ENCODE measurements around the gene CD274.

Gene CD274

DNA sequence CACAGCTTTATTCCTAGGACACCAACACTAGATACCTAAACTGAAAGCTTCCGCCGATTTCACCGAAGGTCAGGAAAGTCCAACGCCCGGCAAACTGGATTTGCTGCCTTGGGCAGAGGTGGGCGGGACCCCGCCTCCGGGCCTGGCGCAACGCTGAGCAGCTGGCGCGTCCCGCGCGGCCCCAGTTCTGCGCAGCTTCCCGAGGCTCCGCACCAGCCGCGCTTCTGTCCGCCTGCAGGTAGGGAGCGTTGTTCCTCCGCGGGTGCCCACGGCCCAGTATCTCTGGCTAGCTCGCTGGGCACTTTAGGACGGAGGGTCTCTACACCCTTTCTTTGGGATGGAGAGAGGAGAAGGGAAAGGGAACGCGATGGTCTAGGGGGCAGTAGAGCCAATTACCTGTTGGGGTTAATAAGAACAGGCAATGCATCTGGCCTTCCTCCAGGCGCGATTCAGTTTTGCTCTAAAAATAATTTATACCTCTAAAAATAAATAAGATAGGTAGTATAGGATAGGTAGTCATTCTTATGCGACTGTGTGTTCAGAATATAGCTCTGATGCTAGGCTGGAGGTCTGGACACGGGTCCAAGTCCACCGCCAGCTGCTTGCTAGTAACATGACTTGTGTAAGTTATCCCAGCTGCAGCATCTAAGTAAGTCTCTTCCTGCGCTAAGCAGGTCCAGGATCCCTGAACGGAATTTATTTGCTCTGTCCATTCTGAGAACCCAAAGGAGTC is at the start of gene CD274:
Gene CD274 (plus strand): TSS at position 184 of the 733 bp plus-strand sequence. CDS start 5,572 bp downstream, outside the sequence.
- no peaks in the 10 kb centered on the region for H3K9me3 ChIP-seq (ENCODE audit: insufficient read depth, low read length, severe bottlenecking)
- H4K20me1 ChIP-seq (ENCODE audit: insufficient read depth, low read length), result no peaks in the 10 kb centered on the region
- no peak for TF ChIP-seq EZH2 (IDR thresholded peaks at IDR 0.05; ENCODE audit: borderline replicate concordance, low read depth, low read length, severe bottlenecking)
- TF ChIP-seq, protein P1, sequence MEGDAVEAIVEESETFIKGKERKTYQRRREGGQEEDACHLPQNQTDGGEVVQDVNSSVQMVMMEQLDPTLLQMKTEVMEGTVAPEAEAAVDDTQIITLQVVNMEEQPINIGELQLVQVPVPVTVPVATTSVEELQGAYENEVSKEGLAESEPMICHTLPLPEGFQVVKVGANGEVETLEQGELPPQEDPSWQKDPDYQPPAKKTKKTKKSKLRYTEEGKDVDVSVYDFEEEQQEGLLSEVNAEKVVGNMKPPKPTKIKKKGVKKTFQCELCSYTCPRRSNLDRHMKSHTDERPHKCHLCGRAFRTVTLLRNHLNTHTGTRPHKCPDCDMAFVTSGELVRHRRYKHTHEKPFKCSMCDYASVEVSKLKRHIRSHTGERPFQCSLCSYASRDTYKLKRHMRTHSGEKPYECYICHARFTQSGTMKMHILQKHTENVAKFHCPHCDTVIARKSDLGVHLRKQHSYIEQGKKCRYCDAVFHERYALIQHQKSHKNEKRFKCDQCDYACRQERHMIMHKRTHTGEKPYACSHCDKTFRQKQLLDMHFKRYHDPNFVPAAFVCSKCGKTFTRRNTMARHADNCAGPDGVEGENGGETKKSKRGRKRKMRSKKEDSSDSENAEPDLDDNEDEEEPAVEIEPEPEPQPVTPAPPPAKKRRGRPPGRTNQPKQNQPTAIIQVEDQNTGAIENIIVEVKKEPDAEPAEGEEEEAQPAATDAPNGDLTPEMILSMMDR (IDR thresholded peaks at IDR 0.05; ENCODE audit: borderline replicate concordance, extremely low read depth, low read length, poor library complexity, severe bottlenecking), result peak; percentile 79
- H3K4me3 ChIP-seq (ENCODE audit: low read depth in 1 of 2, low read length in 2 of 2), result peak within 1 kb of the TSS; percentile 64 to 92
- H3K4me1 ChIP-seq (ENCODE audit: insufficient read depth, low read length), result peaks cover 24% of the 10 kb centered on the region
- DNase-seq (peak; percentile 77), ATAC-seq (ENCODE audit: insufficient read depth, low read depth) (peak; percentile 98)
- H3K36me3 ChIP-seq (ENCODE audit: insufficient read depth, low read length), result no peaks in the 10 kb centered on the region
- H3K4me2 ChIP-seq (ENCODE audit: insufficient read depth, low read length), result peak within 1 kb of the TSS; percentile 92
- H3K79me2 ChIP-seq (ENCODE audit: insufficient read depth, low read length), result no peaks in the 10 kb centered on the region
- peak within 1 kb of the TSS; percentile 59 for H3K9ac ChIP-seq (ENCODE audit: low read depth, low read length)
- H3K27me3 ChIP-seq (ENCODE audit: insufficient read depth, low read length, poor library complexity), result no peaks in the 10 kb centered on the region
- H2AFZ ChIP-seq (ENCODE audit: low read depth, low read length), result peak within 1 kb of the TSS; percentile 99
- peak within 1 kb of the TSS; percentile 80 for H3K27ac ChIP-seq (ENCODE audit: low read length)

DNA sequence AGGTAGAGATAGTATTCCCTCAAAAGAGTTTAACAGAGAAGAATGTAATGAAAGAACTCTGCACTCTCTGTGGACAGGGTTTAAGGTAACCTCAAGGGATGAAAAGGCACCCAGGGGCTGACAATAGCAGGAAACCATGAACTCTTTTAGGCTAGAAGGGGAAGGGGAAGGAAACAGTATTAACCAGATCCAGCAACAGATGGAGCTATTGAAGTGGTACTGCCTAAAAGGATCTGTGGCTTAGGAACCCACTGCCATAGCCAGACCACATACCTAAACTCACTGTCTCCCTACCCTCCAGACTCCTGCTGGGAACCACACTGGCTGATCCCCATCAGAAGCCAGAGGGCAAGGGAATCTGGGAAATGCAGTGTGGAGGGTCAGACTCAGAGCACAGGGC is 48.1 kb upstream of the CD274 start:
- no peaks in the 10 kb centered on the region for H3K27me3 ChIP-seq (ENCODE audit: insufficient read depth, low read length, poor library complexity)
- TF ChIP-seq, protein P1 (IDR thresholded peaks at IDR 0.05; ENCODE audit: borderline replicate concordance, extremely low read depth, low read length, poor library complexity, severe bottlenecking), result peak; percentile 33
- no peak for TF ChIP-seq EZH2 (IDR thresholded peaks at IDR 0.05; ENCODE audit: borderline replicate concordance, low read depth, low read length, severe bottlenecking)
- peaks cover 9% of the 10 kb centered on the region for H3K4me1 ChIP-seq (ENCODE audit: insufficient read depth, low read length)
- H4K20me1 ChIP-seq (ENCODE audit: insufficient read depth, low read length), result no peaks in the 10 kb centered on the region
- DNase-seq, result peak; percentile 31
- H3K9ac ChIP-seq (ENCODE audit: low read depth, low read length), result no peak overlapping the region
- no peak overlapping the region for H2AFZ ChIP-seq (ENCODE audit: low read depth, low read length)
- no peak overlapping the region for H3K27ac ChIP-seq (ENCODE audit: low read length)
- peak; percentile 97 for ATAC-seq (ENCODE audit: insufficient read depth, low read depth)
- no peak overlapping the region for H3K4me2 ChIP-seq (ENCODE audit: insufficient read depth, low read length)
- no peaks in the 10 kb centered on the region for H3K9me3 ChIP-seq (ENCODE audit: insufficient read depth, low read length, severe bottlenecking)
- H3K79me2 ChIP-seq (ENCODE audit: insufficient read depth, low read length), result no peaks in the 10 kb centered on the region
- H3K4me3 ChIP-seq (ENCODE audit: low read depth in 1 of 2, low read length in 2 of 2), result no peak overlapping the region
- no peaks in the 10 kb centered on the region for H3K36me3 ChIP-seq (ENCODE audit: insufficient read depth, low read length)

DNA sequence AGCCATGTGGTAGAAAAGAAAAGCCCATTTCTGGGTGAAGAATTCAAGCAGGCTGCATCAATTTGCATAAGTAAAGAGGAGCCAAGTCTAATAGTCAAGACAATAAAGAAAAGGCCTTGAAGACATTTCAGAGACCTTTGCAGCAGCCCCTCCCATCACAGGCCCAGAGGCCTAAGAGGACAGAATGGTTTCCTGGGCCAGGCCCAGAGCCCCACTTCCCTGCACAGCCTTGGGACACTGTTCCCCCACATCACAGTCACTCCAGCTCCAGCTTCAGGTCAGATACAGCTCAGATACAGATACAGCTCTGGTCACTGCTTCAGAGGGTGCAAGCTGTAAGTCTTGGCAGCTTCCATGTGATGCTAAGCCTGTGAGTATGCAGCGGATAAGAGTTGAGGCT is 41.7 kb upstream of the CD274 start:
- no peak overlapping the region for H3K4me2 ChIP-seq (ENCODE audit: insufficient read depth, low read length)
- H3K4me3 ChIP-seq (ENCODE audit: low read depth in 1 of 2, low read length in 2 of 2), result no peak overlapping the region
- no peak overlapping the region for H3K27ac ChIP-seq (ENCODE audit: low read length)
- no peaks in the 10 kb centered on the region for H4K20me1 ChIP-seq (ENCODE audit: insufficient read depth, low read length)
- H3K36me3 ChIP-seq (ENCODE audit: insufficient read depth, low read length), result peaks cover 8% of the 10 kb centered on the region; the same call in 1 of the 2 replicates
- no peaks in the 10 kb centered on the region for H3K79me2 ChIP-seq (ENCODE audit: insufficient read depth, low read length)
- peaks cover 16% of the 10 kb centered on the region for H3K9me3 ChIP-seq (ENCODE audit: insufficient read depth, low read length, severe bottlenecking)
- no peaks in the 10 kb centered on the region for H3K27me3 ChIP-seq (ENCODE audit: insufficient read depth, low read length, poor library complexity)
- DNase-seq, result no peak
- no peak for TF ChIP-seq EZH2 (IDR thresholded peaks at IDR 0.05; ENCODE audit: borderline replicate concordance, low read depth, low read length, severe bottlenecking)
- TF ChIP-seq, protein P1 (IDR thresholded peaks at IDR 0.05; ENCODE audit: borderline replicate concordance, extremely low read depth, low read length, poor library complexity, severe bottlenecking), result no peak
- H2AFZ ChIP-seq (ENCODE audit: low read depth, low read length), result no peak overlapping the region
- ATAC-seq (ENCODE audit: insufficient read depth, low read depth), result no peak
- H3K4me1 ChIP-seq (ENCODE audit: insufficient read depth, low read length), result no peaks in the 10 kb centered on the region
- no peak overlapping the region for H3K9ac ChIP-seq (ENCODE audit: low read depth, low read length)

Data from DND-41 (cell line).